Neural cell (in vitro differentiated cells): ENCODE data around the gene TXLNB. TPM values are rescaled to one million over a fixed set of nuclear protein-coding genes. Genes with fewer than 3 reads are reported as not detected.

ENCODE experiments used
- H2AFZ ChIP-seq: fragments of 200-600, 300-800 bp; sonication (generic), shearing (Covaris generic); 2 replicates; pipeline ENCODE4 v1.6.0; 2014; ENCODE audit warnings: low read depth, mild to moderate bottlenecking, antibody characterized with exemption, low read length, moderate library complexity
- H3F3A ChIP-seq: fragments of 200-600 bp; shearing (Covaris generic); 2 replicates; pipeline ENCODE4 v1.6.1; 2016; ENCODE audit warnings: mild to moderate bottlenecking, moderate library complexity, mixed read lengths, antibody characterized with exemption, low read length; ENCODE audit not compliant: insufficient read depth, poor library complexity, severe bottlenecking
- H3K27ac ChIP-seq: fragments of 200-600, 300-800 bp; sonication (generic), shearing (Covaris generic); 2 replicates; pipeline ENCODE4 v1.5.1; 2014; ENCODE audit warnings: mild to moderate bottlenecking, low read length, moderate library complexity
- H3K27me3 ChIP-seq: fragments of 300-800, 200-600 bp; sonication (generic), shearing (Covaris generic); 2 replicates; pipeline ENCODE4 v1.6.0; 2014; ENCODE audit warnings: mild to moderate bottlenecking, low read depth, low read length, moderate library complexity; ENCODE audit not compliant: insufficient read depth
- H3K36me3 ChIP-seq: fragments of 300-800, 200-600 bp; sonication (generic), shearing (Covaris generic); 2 replicates; pipeline ENCODE4 v1.5.1; 2014; ENCODE audit warnings: mild to moderate bottlenecking, antibody characterized with exemption, low read length, moderate library complexity; ENCODE audit not compliant: insufficient read depth
- H3K4me2 ChIP-seq: fragments of 300-800, 200-600 bp; sonication (generic), shearing (Covaris generic); 2 replicates; pipeline ENCODE4 v1.6.0; 2014; ENCODE audit warnings: mild to moderate bottlenecking, low read length
- H3K4me3 ChIP-seq: fragments of 300-800, 200-600 bp; sonication (generic), shearing (Covaris generic); 2 replicates; pipeline ENCODE4 v1.5.1; 2014; ENCODE audit warnings: mild to moderate bottlenecking, low read length, moderate library complexity
- H3K79me2 ChIP-seq: fragments of 200-600 bp; shearing (Covaris generic); replicated peaks from 2 replicates; pipeline ENCODE4 v1.6.0; 2014; ENCODE audit warnings: mild to moderate bottlenecking, low read length, moderate library complexity; ENCODE audit not compliant: insufficient read depth
- H3K9ac ChIP-seq: fragments of 300-800, 200-600 bp; sonication (generic), shearing (Covaris generic); 2 replicates; pipeline ENCODE4 v1.6.1; 2016; ENCODE audit warnings: mild to moderate bottlenecking, low read length, mixed read lengths
- H3K9me2 ChIP-seq: fragments of 200-600 bp; shearing (Covaris generic); 2 replicates; pipeline ENCODE4 v1.6.1; 2016; ENCODE audit warnings: mild to moderate bottlenecking, low read length, mixed read lengths; ENCODE audit not compliant: insufficient read depth
- H3K9me3 ChIP-seq: fragments of 200-600, 300-800 bp; sonication (generic), shearing (Covaris generic); 2 replicates; pipeline ENCODE4 v1.6.1; 2016; ENCODE audit warnings: mild to moderate bottlenecking, mixed run types, low read length, moderate library complexity, mixed read lengths
- H4K20me1 ChIP-seq: fragments of 200-600 bp; shearing (Covaris generic); 2 replicates; pipeline ENCODE4 v1.6.1; 2016; ENCODE audit warnings: mild to moderate bottlenecking, mixed run types; ENCODE audit not compliant: insufficient read depth
- EP300 ChIP-seq: fragments of 450-650 bp; conservative IDR thresholded peaks from 2 replicates; pipeline ENCODE4 v1.6.1; 2014; ENCODE audit warnings: antibody characterized with exemption, mild to moderate bottlenecking, moderate library complexity; ENCODE audit not compliant: poor library complexity, severe bottlenecking
- EZH2 ChIP-seq: fragments of 200-600, 300-800 bp; shearing (Covaris generic), sonication (generic); IDR thresholded peaks from 2 replicates; pipeline ENCODE4 v1.6.1; 2014; ENCODE audit warnings: antibody characterized with exemption, low read length, borderline replicate concordance, mild to moderate bottlenecking; ENCODE audit not compliant: insufficient read depth, poor library complexity, severe bottlenecking
- MXI1 ChIP-seq: fragments of 450-650 bp; conservative IDR thresholded peaks from 2 replicates; pipeline ENCODE4 v1.6.1; 2014; ENCODE audit warnings: antibody characterized with exemption, mild to moderate bottlenecking; ENCODE audit not compliant: poor library complexity, severe bottlenecking
- POLR2AphosphoS5 ChIP-seq: IDR thresholded peaks from 2 replicates; pipeline ENCODE4 v1.6.1; 2012
- RAD21 ChIP-seq: fragments of 450-650 bp; conservative IDR thresholded peaks from 2 replicates; pipeline ENCODE4 v1.6.1; 2014; ENCODE audit warnings: antibody characterized with exemption, mild to moderate bottlenecking, moderate library complexity
- SMC3 ChIP-seq: fragments of 450-650 bp; conservative IDR thresholded peaks from 2 replicates; pipeline ENCODE4 v1.6.1; 2014; ENCODE audit warnings: antibody characterized with exemption, mild to moderate bottlenecking, moderate library complexity; ENCODE audit not compliant: poor library complexity
- TAF1 ChIP-seq: IDR thresholded peaks from 2 replicates; pipeline ENCODE4 v1.6.1; 2012; ENCODE audit warnings: low read depth
- polyA plus RNA-seq: library from polyadenylated mRNA; depleted of rRNA; stranded (reverse); fragments of >200 nt; gene quantifications from 2 replicates; pipeline ENCODE4 v1.2.3, GENCODE V29; 2014
- TF ChIP-seq, protein P1 (sequence below): IDR thresholded peaks from 2 replicates; pipeline ENCODE4 v1.6.1; 2012; ENCODE audit warnings: borderline replicate concordance
- TF ChIP-seq, protein P2 (sequence below): fragments of 450-650 bp; IDR thresholded peaks from 2 replicates; pipeline ENCODE4 v1.5.1; 2014; ENCODE audit warnings: antibody characterized with exemption, mild to moderate bottlenecking, moderate library complexity; ENCODE audit not compliant: poor library complexity, severe bottlenecking

Gene TXLNB
- polyA plus RNA-seq, 1 donor from 2014 or later, result not detected

DNA sequence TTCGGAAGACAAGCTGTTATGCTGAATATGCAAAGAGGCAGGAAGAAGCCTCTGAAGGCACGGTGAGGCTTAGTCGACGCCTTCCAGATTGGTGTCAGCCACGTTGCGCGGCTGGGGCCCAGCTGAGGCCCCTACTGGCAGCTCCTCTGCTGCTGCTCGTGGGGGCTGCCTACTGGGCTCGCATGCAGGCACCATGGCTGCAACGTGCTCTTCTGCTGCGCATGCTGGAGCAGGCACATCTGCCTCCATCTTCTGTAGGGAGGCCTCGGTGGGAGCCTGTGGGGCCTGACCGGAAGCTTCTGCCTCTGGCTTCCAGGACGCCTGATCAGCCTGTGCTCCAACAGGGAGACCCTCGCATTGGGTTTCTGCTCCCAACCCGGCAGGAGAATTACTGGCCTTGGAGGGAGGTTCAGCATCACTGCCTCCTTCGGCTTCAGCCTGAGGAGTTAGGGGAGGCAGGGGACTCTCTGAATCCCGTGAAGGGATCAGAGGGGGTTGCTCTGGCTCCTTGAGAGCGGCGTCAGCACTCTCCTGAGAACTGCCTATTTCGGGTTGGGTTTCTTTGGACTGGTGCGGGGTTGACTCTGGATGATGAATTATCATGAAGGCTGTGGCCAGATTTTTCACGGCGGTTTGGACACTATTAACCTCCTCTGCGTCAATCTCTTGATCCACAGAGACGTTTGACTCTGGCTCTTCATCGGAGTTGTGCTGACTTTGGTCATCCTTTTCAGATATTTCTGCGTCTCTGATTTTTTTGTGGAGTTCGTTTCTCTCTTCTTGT is 49.1 kb downstream of the TXLNB start:
- Histone ChIP-seq H3K4me2 (no peak overlapping the region), H3K9me3 (no peaks in the 10 kb centered on the region), H2AFZ (no peak overlapping the region), H3K79me2 (no peaks in the 10 kb centered on the region), H3K9ac (no peak overlapping the region), H3K27me3 (no peaks in the 10 kb centered on the region), H3K9me2 (no peaks in the 10 kb centered on the region), H3F3A (no peaks in the 10 kb centered on the region), H3K4me3 (no peak overlapping the region), H3K27ac (no peak overlapping the region), H4K20me1 (no peaks in the 10 kb centered on the region), H3K36me3 (no peaks in the 10 kb centered on the region)
- TF ChIP-seq TAF1, result no peak
- no peak for TF ChIP-seq EP300
- TF ChIP-seq POLR2AphosphoS5, result no peak
- TF ChIP-seq, protein P1, sequence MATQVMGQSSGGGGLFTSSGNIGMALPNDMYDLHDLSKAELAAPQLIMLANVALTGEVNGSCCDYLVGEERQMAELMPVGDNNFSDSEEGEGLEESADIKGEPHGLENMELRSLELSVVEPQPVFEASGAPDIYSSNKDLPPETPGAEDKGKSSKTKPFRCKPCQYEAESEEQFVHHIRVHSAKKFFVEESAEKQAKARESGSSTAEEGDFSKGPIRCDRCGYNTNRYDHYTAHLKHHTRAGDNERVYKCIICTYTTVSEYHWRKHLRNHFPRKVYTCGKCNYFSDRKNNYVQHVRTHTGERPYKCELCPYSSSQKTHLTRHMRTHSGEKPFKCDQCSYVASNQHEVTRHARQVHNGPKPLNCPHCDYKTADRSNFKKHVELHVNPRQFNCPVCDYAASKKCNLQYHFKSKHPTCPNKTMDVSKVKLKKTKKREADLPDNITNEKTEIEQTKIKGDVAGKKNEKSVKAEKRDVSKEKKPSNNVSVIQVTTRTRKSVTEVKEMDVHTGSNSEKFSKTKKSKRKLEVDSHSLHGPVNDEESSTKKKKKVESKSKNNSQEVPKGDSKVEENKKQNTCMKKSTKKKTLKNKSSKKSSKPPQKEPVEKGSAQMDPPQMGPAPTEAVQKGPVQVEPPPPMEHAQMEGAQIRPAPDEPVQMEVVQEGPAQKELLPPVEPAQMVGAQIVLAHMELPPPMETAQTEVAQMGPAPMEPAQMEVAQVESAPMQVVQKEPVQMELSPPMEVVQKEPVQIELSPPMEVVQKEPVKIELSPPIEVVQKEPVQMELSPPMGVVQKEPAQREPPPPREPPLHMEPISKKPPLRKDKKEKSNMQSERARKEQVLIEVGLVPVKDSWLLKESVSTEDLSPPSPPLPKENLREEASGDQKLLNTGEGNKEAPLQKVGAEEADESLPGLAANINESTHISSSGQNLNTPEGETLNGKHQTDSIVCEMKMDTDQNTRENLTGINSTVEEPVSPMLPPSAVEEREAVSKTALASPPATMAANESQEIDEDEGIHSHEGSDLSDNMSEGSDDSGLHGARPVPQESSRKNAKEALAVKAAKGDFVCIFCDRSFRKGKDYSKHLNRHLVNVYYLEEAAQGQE, result no peak
- no peak for TF ChIP-seq SMC3
- TF ChIP-seq MXI1, result no peak
- TF ChIP-seq RAD21, result no peak
- TF ChIP-seq EZH2, result no peak
- TF ChIP-seq, protein P2, sequence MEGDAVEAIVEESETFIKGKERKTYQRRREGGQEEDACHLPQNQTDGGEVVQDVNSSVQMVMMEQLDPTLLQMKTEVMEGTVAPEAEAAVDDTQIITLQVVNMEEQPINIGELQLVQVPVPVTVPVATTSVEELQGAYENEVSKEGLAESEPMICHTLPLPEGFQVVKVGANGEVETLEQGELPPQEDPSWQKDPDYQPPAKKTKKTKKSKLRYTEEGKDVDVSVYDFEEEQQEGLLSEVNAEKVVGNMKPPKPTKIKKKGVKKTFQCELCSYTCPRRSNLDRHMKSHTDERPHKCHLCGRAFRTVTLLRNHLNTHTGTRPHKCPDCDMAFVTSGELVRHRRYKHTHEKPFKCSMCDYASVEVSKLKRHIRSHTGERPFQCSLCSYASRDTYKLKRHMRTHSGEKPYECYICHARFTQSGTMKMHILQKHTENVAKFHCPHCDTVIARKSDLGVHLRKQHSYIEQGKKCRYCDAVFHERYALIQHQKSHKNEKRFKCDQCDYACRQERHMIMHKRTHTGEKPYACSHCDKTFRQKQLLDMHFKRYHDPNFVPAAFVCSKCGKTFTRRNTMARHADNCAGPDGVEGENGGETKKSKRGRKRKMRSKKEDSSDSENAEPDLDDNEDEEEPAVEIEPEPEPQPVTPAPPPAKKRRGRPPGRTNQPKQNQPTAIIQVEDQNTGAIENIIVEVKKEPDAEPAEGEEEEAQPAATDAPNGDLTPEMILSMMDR, result no peak

DNA sequence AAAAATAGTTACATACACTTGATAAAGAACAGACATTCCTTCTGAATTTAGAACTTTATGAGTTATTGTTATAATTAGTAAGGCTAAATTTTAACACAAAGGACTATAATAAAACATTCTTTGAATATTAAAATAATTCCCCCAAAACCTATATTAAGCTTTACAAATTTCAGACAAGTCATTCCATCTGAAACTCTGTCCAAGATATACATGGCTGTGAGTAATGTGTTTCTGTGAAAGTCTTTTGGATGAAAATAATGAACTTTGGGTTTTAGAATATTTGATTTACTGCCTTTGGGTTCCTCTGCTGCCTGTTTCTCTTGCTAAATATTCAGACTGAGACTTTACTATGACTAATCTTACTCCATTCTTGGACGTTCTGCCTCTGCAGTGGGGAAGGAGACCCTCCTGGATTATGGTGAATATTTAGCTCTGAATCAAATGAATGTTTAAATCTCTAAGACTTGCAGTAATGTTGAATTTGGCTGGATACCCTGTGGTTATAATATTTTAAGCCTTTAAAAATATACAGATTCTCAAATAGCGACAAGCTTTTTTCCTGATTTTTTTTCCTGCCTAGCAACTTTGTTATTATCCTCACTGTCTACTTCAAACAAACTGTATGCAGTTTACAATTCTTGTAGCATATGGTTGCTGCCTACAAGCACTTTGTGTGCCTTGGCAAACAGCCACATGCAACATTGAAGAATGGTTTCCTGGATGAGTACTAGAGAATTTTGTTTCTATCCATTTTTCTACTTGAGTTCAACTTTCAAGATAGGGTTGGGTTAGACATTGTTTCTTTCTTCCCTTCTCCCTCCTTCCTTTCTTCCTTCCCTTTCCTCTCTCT is 51.4 kb downstream of the TXLNB start:
- no peaks in the 10 kb centered on the region for H3K27me3 ChIP-seq
- no peak overlapping the region for H3K4me3 ChIP-seq
- no peaks in the 10 kb centered on the region for H3K36me3 ChIP-seq
- H3K79me2 ChIP-seq, result no peaks in the 10 kb centered on the region
- H4K20me1 ChIP-seq, result no peaks in the 10 kb centered on the region
- H3K27ac ChIP-seq, result no peak overlapping the region
- no peak for TF ChIP-seq RAD21
- no peak for TF ChIP-seq EZH2
- no peak for TF ChIP-seq TAF1
- no peak for TF ChIP-seq POLR2AphosphoS5
- TF ChIP-seq SMC3, result no peak
- TF ChIP-seq, protein P2, result no peak
- TF ChIP-seq EP300, result no peak
- TF ChIP-seq MXI1, result no peak
- TF ChIP-seq, protein P1, result no peak
- no peaks in the 10 kb centered on the region for H3F3A ChIP-seq
- no peak overlapping the region for H2AFZ ChIP-seq
- no peaks in the 10 kb centered on the region for H3K9me2 ChIP-seq
- no peak overlapping the region for H3K9ac ChIP-seq
- H3K9me3 ChIP-seq, result no peaks in the 10 kb centered on the region
- H3K4me2 ChIP-seq, result no peak overlapping the region
